Measurements from ENCODE around the gene UFC1.
A peak's percentile ranks its signal among the peaks of the same experiment; 100 is the strongest.

Gene UFC1

GRCh38 chr1:161122967-161123366, 30.8 kb upstream of the UFC1 start:
- no peak overlapping the region for H3K4me3 ChIP-seq (ENCODE audit: low read depth, low read length)
- no peak for DNase-seq (ENCODE audit: low read depth)
- no peak for TF ChIP-seq CTCF (IDR thresholded peaks at IDR 0.05; ENCODE audit: control insufficient read depth, extremely low read depth, insufficient read depth)

DNA sequence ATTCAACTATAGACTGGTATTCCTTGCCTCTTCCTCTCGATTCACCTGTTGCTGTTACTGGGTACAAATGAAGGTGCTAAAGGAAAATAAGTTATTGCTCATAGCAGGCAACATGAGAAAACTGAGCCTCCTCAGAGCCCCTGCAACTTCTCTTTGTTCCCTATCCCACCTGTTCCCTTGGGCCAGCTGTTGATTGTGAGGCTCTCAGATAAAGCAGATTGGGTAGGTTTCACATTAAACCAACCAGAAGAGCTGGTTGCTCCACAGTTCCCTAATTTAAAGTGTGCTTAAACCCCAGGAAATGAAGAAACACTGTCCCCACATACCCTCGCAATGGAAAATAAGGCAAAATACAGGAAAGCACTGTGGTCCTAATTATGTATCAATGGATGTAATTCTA, 26.1 kb upstream of the UFC1 start:
- DNase-seq (ENCODE audit: low read depth): no peak
- TF ChIP-seq CTCF (IDR thresholded peaks at IDR 0.05; ENCODE audit: control insufficient read depth, extremely low read depth, insufficient read depth): no peak
- H3K4me3 ChIP-seq (ENCODE audit: low read depth, low read length): no peak overlapping the region

DNA sequence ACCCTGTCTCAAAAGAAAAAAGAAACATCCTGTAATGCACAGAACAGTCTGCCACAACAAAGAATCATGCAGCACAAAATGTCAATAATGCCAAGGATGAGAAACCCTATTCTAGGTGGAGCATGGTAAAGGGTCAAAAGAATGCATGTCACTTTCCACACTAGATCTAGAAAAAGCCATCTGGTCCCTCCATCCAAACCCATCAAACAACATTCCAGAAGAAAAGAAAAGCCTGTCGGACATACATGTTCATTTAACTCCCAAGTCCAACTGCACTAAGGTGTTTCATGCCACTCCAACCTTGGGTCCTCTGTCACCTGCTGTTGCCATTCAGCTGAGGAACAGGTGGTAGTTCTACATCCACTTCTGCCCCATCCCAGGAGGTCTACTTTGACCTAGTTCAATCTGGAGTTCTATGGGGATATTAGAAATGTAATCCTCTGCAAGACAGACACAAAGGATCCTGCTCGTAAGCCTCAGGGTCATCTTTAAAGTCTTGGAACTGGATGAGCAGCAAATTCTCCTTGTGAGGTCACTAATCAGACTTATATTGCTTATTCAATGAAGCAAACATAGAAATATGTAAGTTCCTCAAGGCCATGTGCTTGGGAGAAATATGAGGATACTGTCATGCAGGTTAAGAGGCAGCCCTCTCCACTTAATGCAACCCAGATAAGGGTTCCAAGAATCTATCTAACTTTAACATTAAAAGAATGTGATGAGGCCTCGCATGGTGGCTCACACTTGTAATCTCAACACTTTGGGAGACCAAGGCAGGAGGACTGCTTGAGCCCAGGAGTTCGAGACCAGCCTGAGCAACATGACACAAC, 25.0 kb upstream of the UFC1 start:
- DNase-seq (ENCODE audit: low read depth): no peak
- H3K4me3 ChIP-seq (ENCODE audit: low read depth, low read length): no peak overlapping the region
- no peak for TF ChIP-seq CTCF (IDR thresholded peaks at IDR 0.05; ENCODE audit: control insufficient read depth, extremely low read depth, insufficient read depth)

- no peak overlapping the region for H3K4me3 ChIP-seq (ENCODE audit: low read depth, low read length)
- no peak for DNase-seq (ENCODE audit: low read depth)
- no peak for TF ChIP-seq CTCF (IDR thresholded peaks at IDR 0.05; ENCODE audit: control insufficient read depth, extremely low read depth, insufficient read depth)
Observed at GRCh38 chr1:161130266-161130665, 23.5 kb upstream of the UFC1 start.

DNA sequence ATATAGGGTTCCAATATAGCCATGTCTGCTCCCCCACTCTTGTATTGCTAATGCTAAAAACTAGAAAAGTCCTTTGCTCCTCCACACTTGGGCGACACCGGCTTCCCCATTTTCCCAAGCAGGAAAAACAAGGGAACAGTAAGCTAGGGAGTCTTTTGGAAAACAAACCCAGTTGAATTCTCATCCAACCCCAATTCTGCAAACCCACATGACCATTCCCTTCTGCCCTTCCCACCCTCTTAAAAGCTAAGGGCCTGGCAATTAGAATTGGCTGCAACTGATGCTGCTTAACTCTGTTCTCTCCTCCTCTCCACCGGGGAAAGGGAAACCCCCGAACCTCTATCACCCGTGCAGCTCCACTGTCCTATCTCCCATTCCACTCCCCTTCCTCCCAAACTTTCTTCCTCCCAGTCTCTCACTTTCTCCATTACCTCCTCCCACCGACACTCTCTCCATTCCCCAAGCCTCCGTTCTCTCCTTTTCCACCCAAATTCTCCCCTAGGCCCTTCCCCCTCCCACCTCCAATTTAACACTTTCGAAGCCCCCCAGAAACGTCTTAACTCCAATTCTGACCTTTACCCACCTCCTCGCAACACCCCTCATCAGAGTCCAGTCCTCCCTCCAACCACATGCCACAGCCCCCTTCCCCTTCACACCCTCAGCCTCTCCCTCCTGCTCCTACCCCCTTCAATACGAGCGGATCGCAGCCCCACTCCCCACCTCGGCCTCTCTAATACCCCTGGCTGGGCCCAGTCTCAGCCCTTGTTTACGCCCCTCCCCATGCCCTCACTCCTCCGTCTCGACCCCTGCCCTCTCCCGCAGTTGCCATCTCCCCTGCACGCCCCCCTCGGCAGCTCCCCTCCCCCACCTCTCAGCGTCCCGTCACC, 22.0 kb upstream of the UFC1 start:
- peak overlapping the region; percentile 71 for H3K4me3 ChIP-seq (ENCODE audit: low read depth, low read length)
- TF ChIP-seq CTCF (IDR thresholded peaks at IDR 0.05; ENCODE audit: control insufficient read depth, extremely low read depth, insufficient read depth): no peak
- no peak for DNase-seq (ENCODE audit: low read depth)

GRCh38 chr1:161132410-161133219, 21.2 kb upstream of the UFC1 start, which contains the start of gene DEDD:
Gene DEDD, minus strand, starts transcription at chr1:161132667. Its CDS starts 8,205 bp downstream, at chr1:161124462.
- TF ChIP-seq CTCF (IDR thresholded peaks at IDR 0.05; ENCODE audit: control insufficient read depth, extremely low read depth, insufficient read depth): peak; percentile 28
- H3K4me3 ChIP-seq (ENCODE audit: low read depth, low read length): peak within 1 kb of the TSS; percentile 71
- peak; percentile 97 for DNase-seq (ENCODE audit: low read depth)
